GM23338 (cell line): ENCODE measurements around the gene AP3S1.

Source experiments
- CTCF ChIP-seq, 2 experiments: fragments of 200-600 bp in 1 of 2; sonication (generic) in 1 of 2; conservative IDR thresholded peaks; 2 replicates each; pipeline versions ENCODE4 v1.5.1 to v1.6.1; 2016 to 2017; ENCODE audit warnings: antibody characterized with exemption in 2 of 2, low read depth in 2 of 2, mild to moderate bottlenecking in 2 of 2, moderate library complexity in 1 of 2
- EZH2 ChIP-seq: fragments of 200-600 bp; sonication (generic); IDR thresholded peaks from one replicate; pipeline ENCODE4 v1.8.0; 2017; ENCODE audit warnings: antibody characterized with exemption, mild to moderate bottlenecking, low read depth; ENCODE audit not compliant: unreplicated experiment
- JUNB ChIP-seq: IDR thresholded peaks from one replicate; pipeline ENCODE4 v1.6.1; 2016; ENCODE audit warnings: antibody characterized with exemption; ENCODE audit not compliant: unreplicated experiment

DNA sequence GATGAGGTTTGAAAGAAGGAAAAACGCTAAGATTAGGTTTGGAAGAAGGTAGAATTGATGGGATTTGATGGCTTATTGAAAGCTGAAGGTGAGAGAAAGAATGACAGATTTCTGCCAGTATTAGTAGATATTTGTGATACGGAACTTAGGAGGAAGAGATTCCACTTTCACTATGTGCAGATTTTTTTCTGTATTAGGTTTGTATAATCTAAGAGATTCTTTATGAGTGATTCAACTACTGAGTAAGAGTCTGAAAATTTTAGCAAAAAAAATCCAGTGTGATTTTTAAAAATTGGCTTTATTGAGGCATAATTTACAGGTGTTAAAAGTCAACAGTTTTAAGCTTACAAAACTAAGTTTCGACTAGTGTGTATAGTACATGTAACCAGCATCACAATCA, 54.1 kb downstream of the AP3S1 start:
- no peak for TF ChIP-seq CTCF (conservative IDR thresholded peaks at IDR 0.05; ENCODE audit: low read depth in 2 of 2)
- no peak for TF ChIP-seq EZH2
- TF ChIP-seq JUNB = no peak
